Fibroblast of lung (primary cell): ENCODE data around the gene CHST8.

ENCODE experiments used
- CTCF ChIP-seq, 2 donors: IDR thresholded peaks in 1 of 2; conservative IDR thresholded peaks in 1 of 2; 1 replicate in 1 of 2; 2 replicates in 1 of 2; pipeline ENCODE4 v1.5.1; 2011 to 2012; ENCODE audit warnings: low read length in 2 of 2, control low read depth in 1 of 2, inconsistent platforms in 1 of 2, low read depth in 1 of 2, mild to moderate bottlenecking in 1 of 2
- EZH2 ChIP-seq: IDR thresholded peaks from 2 replicates; pipeline ENCODE4 v1.5.1; 2012; ENCODE audit warnings: low read length, control low read depth, mild to moderate bottlenecking; ENCODE audit errors: missing control alignments

GRCh38 chr19:33703821-33704220, 82.1 kb downstream of the CHST8 start:
- TF ChIP-seq CTCF (conservative IDR thresholded peaks at IDR 0.05 in 1 of 2, IDR thresholded peaks at IDR 0.05 in 1 of 2; ENCODE audit: low read depth in 1 of 2, low read length in 2 of 2) = no peak
- no peak for TF ChIP-seq EZH2
